DND-41 (cell line): ENCODE results near the gene ZPR1.
"Not testable (repeated sequence)": the region's sequence is repeated elsewhere in the genome, so short reads cannot be mapped to it uniquely, and the experiment has no call there.

Source experiments
- ATAC-seq: fragments of 200-7000 bp; cut with Tn5 transposase; 3 replicates; pipeline ENCODE4 v1.9.1; 2021; ENCODE audit warnings: low read depth; ENCODE audit not compliant: insufficient read depth
- DNase-seq: peaks from one replicate; pipeline ENCODE4 v3.0.0-alpha.2; 2020
- H2AFZ ChIP-seq: 2 replicates; pipeline ENCODE4 v1.6.0; 2012; ENCODE audit warnings: low read depth, low read length
- H3K27ac ChIP-seq: 2 replicates; pipeline ENCODE4 v1.5.1; 2012; ENCODE audit warnings: low read length, inconsistent platforms
- H3K27me3 ChIP-seq: fragments of 200-600 bp; sonication (generic); 2 replicates; pipeline ENCODE4 v1.6.0; 2012; ENCODE audit warnings: low read length, mild to moderate bottlenecking, inconsistent platforms; ENCODE audit not compliant: insufficient read depth, poor library complexity
- H3K36me3 ChIP-seq: 2 replicates; pipeline ENCODE4 v1.5.1; 2012; ENCODE audit warnings: low read length, inconsistent platforms; ENCODE audit not compliant: insufficient read depth
- H3K4me1 ChIP-seq: 2 replicates; pipeline ENCODE4 v1.5.1; 2012; ENCODE audit warnings: mild to moderate bottlenecking, low read length; ENCODE audit not compliant: insufficient read depth
- H3K4me2 ChIP-seq: 2 replicates; pipeline ENCODE4 v1.6.0; 2012; ENCODE audit warnings: mild to moderate bottlenecking, moderate library complexity, low read length, inconsistent platforms; ENCODE audit not compliant: insufficient read depth
- H3K4me3 ChIP-seq, 2 experiments: fragments of 200-600 bp in 1 of 2; shearing (Covaris generic) in 1 of 2; 2 replicates each; pipeline ENCODE4 v1.5.1; 2012 to 2016; ENCODE audit warnings: inconsistent platforms in 2 of 2, low read length in 2 of 2, mild to moderate bottlenecking in 2 of 2, low read depth in 1 of 2, moderate library complexity in 1 of 2
- H3K79me2 ChIP-seq: 2 replicates; pipeline ENCODE4 v1.6.0; 2012; ENCODE audit warnings: low read length, inconsistent platforms; ENCODE audit not compliant: insufficient read depth
- H3K9ac ChIP-seq: 2 replicates; pipeline ENCODE4 v1.6.0; 2012; ENCODE audit warnings: low read depth, mild to moderate bottlenecking, inconsistent platforms, low read length, moderate library complexity
- H3K9me3 ChIP-seq: 2 replicates; pipeline ENCODE4 v1.5.1; 2012; ENCODE audit warnings: low read length, moderate library complexity, mild to moderate bottlenecking, inconsistent platforms; ENCODE audit not compliant: insufficient read depth, severe bottlenecking
- H4K20me1 ChIP-seq: 2 replicates; pipeline ENCODE4 v1.6.0; 2012; ENCODE audit warnings: low read length; ENCODE audit not compliant: insufficient read depth
- EZH2 ChIP-seq: IDR thresholded peaks from 3 replicates; pipeline ENCODE4 v1.6.1; 2012; ENCODE audit warnings: borderline replicate concordance, low read depth, mild to moderate bottlenecking, moderate library complexity, low read length, inconsistent platforms; ENCODE audit not compliant: severe bottlenecking
- TF ChIP-seq, protein P1 (sequence below): IDR thresholded peaks from 2 replicates; pipeline ENCODE4 v1.5.1; 2012; ENCODE audit warnings: borderline replicate concordance, low read length, moderate library complexity, mild to moderate bottlenecking; ENCODE audit not compliant: poor library complexity, severe bottlenecking; ENCODE audit errors: extremely low read depth

ZPR1 gene

GRCh38 chr11:116807601-116808261 is 19.9 kb upstream of the ZPR1 start:
- Histone ChIP-seq H3K4me1 (no peaks in the 10 kb centered on the region), H3K9me3 (no peaks in the 10 kb centered on the region), H3K79me2 (no peaks in the 10 kb centered on the region), H3K27me3 (no peaks in the 10 kb centered on the region), H4K20me1 (no peaks in the 10 kb centered on the region), H3K4me2 (no peak overlapping the region), H3K27ac (no peak overlapping the region), H3K36me3 (no peaks in the 10 kb centered on the region), H2AFZ (no peak overlapping the region), H3K4me3 (no peak overlapping the region), H3K9ac (no peak overlapping the region)
- TF ChIP-seq, protein P1, sequence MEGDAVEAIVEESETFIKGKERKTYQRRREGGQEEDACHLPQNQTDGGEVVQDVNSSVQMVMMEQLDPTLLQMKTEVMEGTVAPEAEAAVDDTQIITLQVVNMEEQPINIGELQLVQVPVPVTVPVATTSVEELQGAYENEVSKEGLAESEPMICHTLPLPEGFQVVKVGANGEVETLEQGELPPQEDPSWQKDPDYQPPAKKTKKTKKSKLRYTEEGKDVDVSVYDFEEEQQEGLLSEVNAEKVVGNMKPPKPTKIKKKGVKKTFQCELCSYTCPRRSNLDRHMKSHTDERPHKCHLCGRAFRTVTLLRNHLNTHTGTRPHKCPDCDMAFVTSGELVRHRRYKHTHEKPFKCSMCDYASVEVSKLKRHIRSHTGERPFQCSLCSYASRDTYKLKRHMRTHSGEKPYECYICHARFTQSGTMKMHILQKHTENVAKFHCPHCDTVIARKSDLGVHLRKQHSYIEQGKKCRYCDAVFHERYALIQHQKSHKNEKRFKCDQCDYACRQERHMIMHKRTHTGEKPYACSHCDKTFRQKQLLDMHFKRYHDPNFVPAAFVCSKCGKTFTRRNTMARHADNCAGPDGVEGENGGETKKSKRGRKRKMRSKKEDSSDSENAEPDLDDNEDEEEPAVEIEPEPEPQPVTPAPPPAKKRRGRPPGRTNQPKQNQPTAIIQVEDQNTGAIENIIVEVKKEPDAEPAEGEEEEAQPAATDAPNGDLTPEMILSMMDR = no peak
- ATAC-seq = no peak
- no peak for DNase-seq

DNA sequence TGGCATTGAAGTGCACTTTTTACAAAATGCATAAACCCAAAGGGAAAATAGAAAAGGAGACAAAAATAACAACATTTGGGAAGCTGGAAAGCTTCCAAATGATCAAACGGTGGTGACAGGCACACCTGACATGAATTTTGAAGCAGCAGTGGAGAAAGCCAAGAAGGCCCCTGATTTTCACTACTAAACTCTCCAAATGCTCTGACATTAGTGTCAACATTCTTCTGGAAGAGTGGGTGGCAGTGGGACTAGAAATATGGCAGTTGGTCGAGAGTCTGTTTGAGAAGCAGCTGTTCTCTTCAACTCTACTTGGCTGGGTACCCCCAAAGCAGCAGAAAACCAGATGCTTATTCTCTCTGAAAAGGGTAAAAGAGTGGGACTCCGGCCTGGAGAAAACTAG is 16.2 kb upstream of the ZPR1 start:
- DNase-seq (no peak), ATAC-seq (no peak)
- no peak overlapping the region for H3K4me3 ChIP-seq
- no peaks in the 10 kb centered on the region for H3K9me3 ChIP-seq
- H3K27ac ChIP-seq = no peak overlapping the region
- no peaks in the 10 kb centered on the region for H3K27me3 ChIP-seq
- H3K9ac ChIP-seq = no peak overlapping the region
- H3K4me1 ChIP-seq = no peaks in the 10 kb centered on the region
- no peaks in the 10 kb centered on the region for H4K20me1 ChIP-seq
- H3K36me3 ChIP-seq = no peaks in the 10 kb centered on the region
- H3K79me2 ChIP-seq = no peaks in the 10 kb centered on the region
- no peak overlapping the region for H2AFZ ChIP-seq
- H3K4me2 ChIP-seq = no peak overlapping the region
- TF ChIP-seq, protein P1 = no peak
- TF ChIP-seq EZH2 = no peak

DNA sequence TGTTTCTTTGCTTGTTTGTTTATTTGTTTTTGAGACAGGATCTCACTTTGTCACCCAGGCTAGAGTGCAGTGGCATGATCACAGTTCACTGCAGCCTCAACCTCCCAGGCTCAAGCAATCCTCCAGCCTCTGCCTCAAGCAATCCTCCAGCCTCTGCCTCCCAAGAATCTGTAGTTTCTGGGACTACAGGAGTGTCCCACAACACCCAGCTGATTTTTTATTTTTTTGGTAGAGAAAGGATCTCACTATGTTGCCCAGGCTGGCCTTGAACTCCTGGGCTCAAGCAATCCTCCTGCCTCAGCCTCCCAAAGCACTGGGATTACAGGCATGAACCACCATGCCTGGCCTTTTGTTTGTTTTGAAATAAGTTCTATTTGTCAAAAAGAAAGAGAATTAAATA is 13.8 kb upstream of the ZPR1 start:
- H3K4me3 ChIP-seq, H3K36me3 ChIP-seq, H3K27ac ChIP-seq, H3K27me3 ChIP-seq, H3K9me3 ChIP-seq, H2AFZ ChIP-seq, ATAC-seq, H3K4me1 ChIP-seq, H3K9ac ChIP-seq, H4K20me1 ChIP-seq, H3K4me2 ChIP-seq, DNase-seq, H3K79me2 ChIP-seq: not testable (repeated sequence)

GRCh38 chr11:116800610-116801009 is 12.8 kb upstream of the ZPR1 start:
- no peaks in the 10 kb centered on the region for H4K20me1 ChIP-seq
- H3K4me3 ChIP-seq = no peak overlapping the region
- no peak overlapping the region for H3K27ac ChIP-seq
- no peak overlapping the region for H3K9ac ChIP-seq
- H3K4me1 ChIP-seq = no peaks in the 10 kb centered on the region
- H3K36me3 ChIP-seq = no peaks in the 10 kb centered on the region
- DNase-seq = no peak
- no peaks in the 10 kb centered on the region for H3K27me3 ChIP-seq
- ATAC-seq = no peak
- H3K79me2 ChIP-seq = no peaks in the 10 kb centered on the region
- no peak overlapping the region for H3K4me2 ChIP-seq
- H3K9me3 ChIP-seq = no peaks in the 10 kb centered on the region
- TF ChIP-seq EZH2 = no peak
- TF ChIP-seq, protein P1 = no peak
- no peak overlapping the region for H2AFZ ChIP-seq
